SK-N-MC (cell line): ENCODE results near the gene MT2A.

Experiments used
- EZH2 ChIP-seq: fragments of 200-600 bp; sonication (generic); IDR thresholded peaks from one replicate; pipeline ENCODE4 v1.6.1; 2017; ENCODE audit warnings: antibody characterized with exemption
- FOXP2 ChIP-seq: optimal IDR thresholded peaks from 2 replicates; pipeline ENCODE3; 2011; ENCODE audit warnings: mild to moderate bottlenecking, moderate library complexity; ENCODE audit not compliant: insufficient read depth; ENCODE audit errors: extremely low read length, control extremely low read depth
- POLR2AphosphoS5 ChIP-seq: IDR thresholded peaks from 2 replicates; pipeline ENCODE4 v1.6.1; 2012; ENCODE audit warnings: mild to moderate bottlenecking, low read depth, low read length, borderline replicate concordance

DNA sequence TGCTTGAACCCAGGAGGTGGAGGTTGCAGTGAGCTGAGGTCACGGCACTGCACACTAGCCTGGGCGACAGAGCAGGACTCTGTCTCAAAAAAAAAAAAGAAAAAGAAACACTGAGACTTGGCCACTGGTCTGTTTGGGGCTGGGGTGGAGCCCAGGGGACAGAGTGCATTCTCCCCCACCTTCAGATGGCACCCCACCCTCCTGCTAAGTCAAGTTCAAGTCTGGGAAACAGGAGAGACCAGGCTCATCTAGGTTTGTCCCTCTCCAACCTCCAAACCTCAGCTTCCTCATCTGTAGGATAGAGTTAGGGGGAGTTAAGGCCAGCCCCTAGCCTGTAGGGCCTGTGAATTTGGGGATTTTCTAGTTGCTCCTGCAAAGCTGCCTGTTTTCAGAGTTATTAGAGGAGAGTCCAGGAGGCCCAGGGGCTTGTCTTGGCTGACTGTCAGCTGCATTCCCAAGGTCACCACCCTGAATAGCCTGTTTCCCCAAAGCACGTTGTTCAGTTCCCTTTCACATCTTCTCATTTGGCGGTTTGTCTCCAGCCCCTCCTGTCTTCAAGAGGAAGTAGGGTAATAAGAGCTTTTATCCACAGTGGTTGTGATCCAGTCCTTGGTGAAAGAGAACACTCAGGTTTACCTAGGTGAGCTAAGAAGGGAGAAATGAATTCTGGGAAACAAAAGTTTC is 16.9 kb upstream of the MT2A start:
- TF ChIP-seq POLR2AphosphoS5 (no peak), EZH2 (no peak), FOXP2 (no peak)
